ENCODE results near the gene KIAA1217. TPM values are rescaled to one million over a fixed set of nuclear protein-coding genes. Genes with fewer than 3 reads are reported as not detected.

KIAA1217 gene
- total and polyA plus RNA-seq, 2 of the 8 experiments (the other 6 are each of a cell fraction or from before 2014, with no cell fraction given) = 4.5 to 15.6 TPM

DNA sequence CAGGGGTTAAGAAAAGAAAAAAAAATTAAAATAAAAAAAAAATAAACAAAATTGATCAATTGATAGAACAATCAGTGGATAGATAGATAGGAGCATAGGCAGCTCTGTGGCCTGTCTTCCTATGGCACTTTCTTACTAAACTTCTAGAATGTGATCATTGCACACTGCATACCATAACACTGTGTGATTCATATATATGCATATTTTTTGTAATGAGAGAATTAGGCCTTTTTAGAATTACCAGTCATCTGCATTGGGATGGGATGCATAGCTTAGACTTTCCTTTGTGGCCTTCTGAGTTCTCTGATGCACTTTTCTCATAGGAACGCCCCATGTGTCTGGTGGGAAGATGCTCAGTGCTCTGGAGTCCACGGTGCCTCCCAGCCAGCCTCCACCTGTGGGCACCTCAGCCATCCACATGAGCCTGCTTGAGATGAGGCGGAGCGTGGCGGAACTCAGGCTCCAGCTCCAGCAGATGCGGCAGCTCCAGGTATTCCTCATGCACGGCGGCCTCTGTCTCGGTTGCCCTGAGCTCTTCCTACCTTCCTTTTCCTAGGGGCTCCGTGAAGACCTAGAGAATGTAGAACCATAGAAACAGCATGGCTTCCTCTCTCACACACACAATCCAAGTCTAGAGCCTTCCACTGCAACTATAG lies 292.2 kb downstream of the KIAA1217 start:
- H4K20me1 ChIP-seq (replicated peaks in 1 of 2; ENCODE audit: control insufficient read depth in 1 of 2, insufficient read depth in 2 of 2, low read length in 2 of 2) = no peaks in the 10 kb centered on the region
- DNase-seq (ENCODE audit: low read depth in 1 of 2, low spot score in 2 of 2) (no peak), FAIRE-seq (no peak)
- WGBS, 2 experiments (ENCODE audit: extremely low coverage in 1 of 2, insufficient coverage in 1 of 2, insufficient read length in 1 of 2, insufficient replicate concordance in 2 of 2, low coverage in 1 of 2, low lambda C conversion rate in 2 of 2, missing lambda C conversion rate in 1 of 2) = 94% methylated on average over 10 of the region's 10 CpGs; no CpG with 5 or more reads in 1 of the 2 experiments
- no peak overlapping the region for H4K91ac ChIP-seq (replicated peaks; ENCODE audit: insufficient read length, low read length)
- H2BK20ac ChIP-seq (ENCODE audit: low read length) = no peak overlapping the region
- H3K4me1 ChIP-seq (replicated peaks in 1 of 4; ENCODE audit: control insufficient read depth in 3 of 4, insufficient read depth in 4 of 4, low read length in 3 of 4) = peaks cover 0 to 7% (median 0%) of the 10 kb centered on the region in 4 experiments; a peak in 2 of 7 replicates
- no peak overlapping the region for H3K4ac ChIP-seq (replicated peaks; ENCODE audit: insufficient read length, low read depth, low read length)
- no peaks in the 10 kb centered on the region for H3K23me2 ChIP-seq (ENCODE audit: low read depth, low read length)
- no peak for TF ChIP-seq SIN3A (conservative IDR thresholded peaks at IDR 0.05 in 1 of 2, IDR thresholded peaks at IDR 0.05 in 1 of 2; ENCODE audit: low read depth in 1 of 2, low read length in 2 of 2)
- TF ChIP-seq, protein P1, sequence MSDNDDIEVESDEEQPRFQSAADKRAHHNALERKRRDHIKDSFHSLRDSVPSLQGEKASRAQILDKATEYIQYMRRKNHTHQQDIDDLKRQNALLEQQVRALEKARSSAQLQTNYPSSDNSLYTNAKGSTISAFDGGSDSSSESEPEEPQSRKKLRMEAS (IDR thresholded peaks at IDR 0.05) = no peak
- no peak for TF ChIP-seq MAFK (IDR thresholded peaks at IDR 0.05; ENCODE audit: low read depth, low read length)
- TF ChIP-seq EZH2 (IDR thresholded peaks at IDR 0.05; ENCODE audit: low read depth, low read length, severe bottlenecking) = no peak
- no peak for TF ChIP-seq POLR2A (IDR thresholded peaks at IDR 0.05; ENCODE audit: control extremely low read depth in 1 of 2, low read depth in 2 of 2, low read length in 2 of 2)
- TF ChIP-seq CHD2 (IDR thresholded peaks at IDR 0.05; ENCODE audit: low read length) = no peak
- no peak for TF ChIP-seq SIRT6 (IDR thresholded peaks at IDR 0.05; ENCODE audit: low read length)
- no peak for TF ChIP-seq JUN (IDR thresholded peaks at IDR 0.05; ENCODE audit: low read depth, low read length)
- TF ChIP-seq CBX5 (IDR thresholded peaks at IDR 0.05; ENCODE audit: low read depth, low read length) = no peak
- TF ChIP-seq BCL11A (IDR thresholded peaks at IDR 0.05; ENCODE audit: low read depth in 2 of 2, low read length in 2 of 2) = no peak
- no peak for TF ChIP-seq GTF2F1 (IDR thresholded peaks at IDR 0.05; ENCODE audit: borderline replicate concordance, low read depth, low read length)
- TF ChIP-seq EP300 (IDR thresholded peaks at IDR 0.05; ENCODE audit: borderline replicate concordance in 1 of 2, low read depth in 2 of 2, low read length in 2 of 2) = no peak
- TF ChIP-seq RXRA (IDR thresholded peaks at IDR 0.05; ENCODE audit: insufficient read depth, low read depth, low read length) = no peak
- no peak overlapping the region for H4K5ac ChIP-seq (ENCODE audit: insufficient read length, low read depth, low read length)
- no peaks in the 10 kb centered on the region for H3K27me3 ChIP-seq (replicated peaks in 1 of 4; ENCODE audit: control insufficient read depth in 3 of 4, extremely low read depth in 1 of 4, insufficient read depth in 3 of 4, low read length in 3 of 4)
- H3K4me3 ChIP-seq (ENCODE audit: extremely low read depth in 1 of 4, insufficient read depth in 2 of 4, low read depth in 3 of 4, low read length in 4 of 4) = no peak overlapping the region
- H3K18ac ChIP-seq (ENCODE audit: extremely low read depth, low read length) = no peak overlapping the region
- H2BK15ac ChIP-seq (ENCODE audit: low read length) = no peak overlapping the region
- no peak overlapping the region for H2BK120ac ChIP-seq (replicated peaks; ENCODE audit: low read depth, low read length)
- no peak overlapping the region for H3K14ac ChIP-seq (ENCODE audit: insufficient read length)
- H3K79me2 ChIP-seq (ENCODE audit: control insufficient read depth in 1 of 2, insufficient read depth in 2 of 2, low read length in 2 of 2) = no peaks in the 10 kb centered on the region
- no peak overlapping the region for H4K8ac ChIP-seq (ENCODE audit: extremely low read depth, insufficient read depth, low read length)
- H3K9ac ChIP-seq (replicated peaks in 1 of 4; ENCODE audit: extremely low read depth in 1 of 4, low read depth in 3 of 4, low read length in 3 of 4) = no peak overlapping the region
- POLR2A ChIA-PET (ENCODE audit: partially characterized antibody) = no interaction called here
- H2BK5ac ChIP-seq (ENCODE audit: low read depth, low read length) = no peak overlapping the region
- no peak overlapping the region for H3K4me2 ChIP-seq (ENCODE audit: insufficient read depth in 1 of 2, low read depth in 2 of 2, low read length in 2 of 2)
- H3K36me3 ChIP-seq (ENCODE audit: control insufficient read depth in 2 of 4, insufficient read depth in 4 of 4, low read length in 3 of 4) = no peaks in the 10 kb centered on the region
- 0 out of 2 replicates have a peak, but pooled peaks cover 2% of the 10 kb centered on the region for H3K79me1 ChIP-seq (ENCODE audit: low read depth, low read length)
- no peak overlapping the region for H3K23ac ChIP-seq (ENCODE audit: insufficient read length)
- no peak overlapping the region for H2AFZ ChIP-seq (ENCODE audit: low read length)
- H3K56ac ChIP-seq (replicated peaks; ENCODE audit: insufficient read length, low read depth, low read length) = no peak overlapping the region
- H3K27ac ChIP-seq (ENCODE audit: low read depth, low read length) = no peak overlapping the region
- H2AK5ac ChIP-seq (ENCODE audit: low read depth, low read length) = no peak overlapping the region
- H3K9me3 ChIP-seq (ENCODE audit: insufficient read depth in 2 of 2, low read depth in 1 of 2, low read length in 1 of 2) = no peaks in the 10 kb centered on the region
- H2BK12ac ChIP-seq (ENCODE audit: low read depth, low read length) = no peak overlapping the region
- CTCF ChIA-PET (ENCODE audit: partially characterized antibody) = interaction anchor here (0.5 to 10.7 kb wide), 12 partner anchors 10 to 508 kb away, joined by 3 to 116 read pairs (median 4); no protein-coding TSS in a partner anchor

All from H1 (cell line).